Measurements from ENCODE around the gene MT1H.

- TF ChIP-seq, protein P1, sequence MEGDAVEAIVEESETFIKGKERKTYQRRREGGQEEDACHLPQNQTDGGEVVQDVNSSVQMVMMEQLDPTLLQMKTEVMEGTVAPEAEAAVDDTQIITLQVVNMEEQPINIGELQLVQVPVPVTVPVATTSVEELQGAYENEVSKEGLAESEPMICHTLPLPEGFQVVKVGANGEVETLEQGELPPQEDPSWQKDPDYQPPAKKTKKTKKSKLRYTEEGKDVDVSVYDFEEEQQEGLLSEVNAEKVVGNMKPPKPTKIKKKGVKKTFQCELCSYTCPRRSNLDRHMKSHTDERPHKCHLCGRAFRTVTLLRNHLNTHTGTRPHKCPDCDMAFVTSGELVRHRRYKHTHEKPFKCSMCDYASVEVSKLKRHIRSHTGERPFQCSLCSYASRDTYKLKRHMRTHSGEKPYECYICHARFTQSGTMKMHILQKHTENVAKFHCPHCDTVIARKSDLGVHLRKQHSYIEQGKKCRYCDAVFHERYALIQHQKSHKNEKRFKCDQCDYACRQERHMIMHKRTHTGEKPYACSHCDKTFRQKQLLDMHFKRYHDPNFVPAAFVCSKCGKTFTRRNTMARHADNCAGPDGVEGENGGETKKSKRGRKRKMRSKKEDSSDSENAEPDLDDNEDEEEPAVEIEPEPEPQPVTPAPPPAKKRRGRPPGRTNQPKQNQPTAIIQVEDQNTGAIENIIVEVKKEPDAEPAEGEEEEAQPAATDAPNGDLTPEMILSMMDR (IDR thresholded peaks at IDR 0.05), result no peak
- TF ChIP-seq POLR2A (IDR thresholded peaks at IDR 0.05), result no peak
Observed at GRCh38 chr16:56625943-56626654, 43.5 kb upstream of the MT1H start.
